ENCODE data around the gene UXS1. TPM values are rescaled to one million over a fixed set of nuclear protein-coding genes. Genes with fewer than 3 reads are reported as not detected.

UXS1 gene
- total and polyA plus RNA-seq, 7 donors, result 8.4 to 59.8 (median 21.3) TPM

DNA sequence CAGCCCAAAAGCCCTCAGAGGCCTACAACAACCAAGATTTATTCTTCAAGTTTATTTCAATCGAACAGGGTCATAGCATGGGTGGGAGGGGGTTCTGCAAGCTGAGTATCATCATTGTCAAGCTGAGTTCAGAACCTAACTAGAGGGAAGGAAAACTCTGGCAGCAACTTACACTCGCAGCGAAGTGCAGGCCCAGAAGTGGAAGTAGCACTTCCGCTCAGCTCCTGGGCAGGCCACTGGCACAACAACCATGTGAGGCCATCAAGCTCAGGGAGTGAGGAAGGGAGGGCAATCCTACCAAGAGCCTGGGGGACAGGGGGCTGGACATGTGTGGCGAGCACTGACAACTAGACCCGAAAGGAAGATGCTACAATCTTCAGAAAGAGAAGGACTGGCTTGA lies 4.8 kb downstream of the UXS1 start:
- TF ChIP-seq POLR2AphosphoS5 (IDR thresholded peaks at IDR 0.05) (no peak), EP300 (IDR thresholded peaks at IDR 0.05) (no peak), POLR2A (IDR thresholded peaks at IDR 0.05) (no peak)
- TF ChIP-seq, protein P1, sequence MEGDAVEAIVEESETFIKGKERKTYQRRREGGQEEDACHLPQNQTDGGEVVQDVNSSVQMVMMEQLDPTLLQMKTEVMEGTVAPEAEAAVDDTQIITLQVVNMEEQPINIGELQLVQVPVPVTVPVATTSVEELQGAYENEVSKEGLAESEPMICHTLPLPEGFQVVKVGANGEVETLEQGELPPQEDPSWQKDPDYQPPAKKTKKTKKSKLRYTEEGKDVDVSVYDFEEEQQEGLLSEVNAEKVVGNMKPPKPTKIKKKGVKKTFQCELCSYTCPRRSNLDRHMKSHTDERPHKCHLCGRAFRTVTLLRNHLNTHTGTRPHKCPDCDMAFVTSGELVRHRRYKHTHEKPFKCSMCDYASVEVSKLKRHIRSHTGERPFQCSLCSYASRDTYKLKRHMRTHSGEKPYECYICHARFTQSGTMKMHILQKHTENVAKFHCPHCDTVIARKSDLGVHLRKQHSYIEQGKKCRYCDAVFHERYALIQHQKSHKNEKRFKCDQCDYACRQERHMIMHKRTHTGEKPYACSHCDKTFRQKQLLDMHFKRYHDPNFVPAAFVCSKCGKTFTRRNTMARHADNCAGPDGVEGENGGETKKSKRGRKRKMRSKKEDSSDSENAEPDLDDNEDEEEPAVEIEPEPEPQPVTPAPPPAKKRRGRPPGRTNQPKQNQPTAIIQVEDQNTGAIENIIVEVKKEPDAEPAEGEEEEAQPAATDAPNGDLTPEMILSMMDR (IDR thresholded peaks at IDR 0.05), result no peak
- Histone ChIP-seq H3K36me3 (no peaks in the 10 kb centered on the region), H3K9me3 (no peaks in the 10 kb centered on the region), H3K4me3 (no peak overlapping the region), H3K27ac (no peak overlapping the region), H3K4me1 (peaks cover 0 to 30% (median 15%) of the 10 kb centered on the region in 4 donors), H3K27me3 (no peaks in the 10 kb centered on the region)
- no peak for DNase-seq
- 73 to 90% methylated on average over 6 of the region's 6 CpGs for WGBS, 2 donors
- intact Hi-C loops (cut with DNase I), result no loop called here

DNA sequence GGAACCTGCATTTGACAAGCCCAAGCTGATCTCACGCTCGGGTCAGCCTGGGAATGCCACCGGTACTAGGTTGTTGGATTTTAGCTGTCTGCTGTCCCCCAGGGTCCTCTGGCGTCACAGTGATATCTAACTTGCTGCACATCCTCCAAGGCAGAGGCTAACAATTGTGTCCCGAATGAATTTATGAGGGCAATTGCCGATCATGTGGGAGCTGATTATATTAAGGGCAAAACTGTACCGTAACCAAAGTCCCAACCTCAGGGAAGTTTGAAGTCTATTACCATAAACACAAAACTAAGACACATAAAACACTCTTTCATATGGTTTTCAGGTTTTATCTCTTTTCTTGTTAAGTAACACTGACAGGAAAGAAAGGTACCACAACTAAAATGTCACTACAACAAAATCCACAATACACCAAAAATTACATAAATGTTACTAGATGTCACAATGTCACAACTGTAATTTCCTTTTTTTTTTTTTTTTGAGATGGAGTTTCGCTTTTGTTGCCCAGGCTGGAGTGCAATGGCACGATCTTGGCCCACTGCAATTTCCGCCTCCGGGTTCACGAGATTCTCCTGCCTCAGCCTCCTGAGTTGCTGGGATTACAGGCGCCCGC lies 6.7 kb downstream of the UXS1 start:
- TF ChIP-seq POLR2AphosphoS5 (IDR thresholded peaks at IDR 0.05), result no peak
- Histone ChIP-seq H3K36me3 (no peaks in the 10 kb centered on the region), H3K27ac (no peak overlapping the region), H3K27me3 (no peaks in the 10 kb centered on the region), H3K4me3 (no peak overlapping the region), H3K4me1 (peaks cover 0 to 32% (median 18%) of the 10 kb centered on the region in 4 donors), H3K9me3 (no peaks in the 10 kb centered on the region)
- intact Hi-C loops (cut with DNase I), result no loop called here
- 81 to 88% methylated on average over 14 of the region's 14 CpGs for WGBS, 2 donors
- no peak for DNase-seq

DNA sequence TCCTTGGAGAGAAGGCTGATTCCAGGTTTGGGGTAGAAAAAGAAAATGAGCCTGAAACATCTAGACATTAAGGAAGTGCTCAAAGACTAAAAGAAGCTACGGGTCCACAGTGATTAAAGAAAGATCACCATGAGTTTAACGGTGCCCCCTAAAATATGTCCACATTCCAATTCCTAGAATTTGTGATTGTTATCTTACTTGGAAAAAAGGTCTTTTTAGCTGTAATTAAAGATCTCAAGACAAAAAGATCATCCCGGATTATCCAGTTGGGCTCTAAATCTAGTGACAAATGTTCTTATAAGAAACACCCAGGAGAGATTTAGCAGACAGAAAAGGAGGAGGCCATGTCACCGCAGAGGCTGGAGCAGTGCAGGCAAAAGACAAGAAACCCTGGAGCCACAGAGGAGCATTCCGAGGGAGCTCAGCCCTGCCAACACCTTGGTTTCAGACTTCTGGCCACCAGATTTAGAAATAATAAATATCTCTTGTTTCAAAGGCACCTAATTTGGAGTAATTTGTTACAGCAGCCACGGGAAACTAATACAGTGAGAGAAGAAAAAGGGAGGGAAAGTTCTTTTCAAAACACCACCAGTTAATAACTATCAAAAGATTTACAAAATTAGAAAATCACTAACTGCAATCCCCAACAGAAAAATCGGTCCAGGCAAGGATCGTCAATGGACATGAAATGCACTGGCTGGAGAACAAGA lies 8.5 kb downstream of the UXS1 start:
- Histone ChIP-seq H3K36me3 (no peaks in the 10 kb centered on the region), H3K4me1 (peaks cover 0 to 24% (median 13%) of the 10 kb centered on the region in 4 donors), H3K9me3 (no peaks in the 10 kb centered on the region), H3K27me3 (no peaks in the 10 kb centered on the region), H3K27ac (no peak overlapping the region), H3K4me3 (no peak overlapping the region)
- no peak for DNase-seq
- intact Hi-C loops (cut with DNase I), result no loop called here
- WGBS, 2 donors, result 81 to 85% methylated on average over 8 of the region's 8 CpGs
- TF ChIP-seq EP300 (IDR thresholded peaks at IDR 0.05) (no peak), POLR2AphosphoS5 (IDR thresholded peaks at IDR 0.05) (no peak), POLR2A (IDR thresholded peaks at IDR 0.05) (no peak)

DNA sequence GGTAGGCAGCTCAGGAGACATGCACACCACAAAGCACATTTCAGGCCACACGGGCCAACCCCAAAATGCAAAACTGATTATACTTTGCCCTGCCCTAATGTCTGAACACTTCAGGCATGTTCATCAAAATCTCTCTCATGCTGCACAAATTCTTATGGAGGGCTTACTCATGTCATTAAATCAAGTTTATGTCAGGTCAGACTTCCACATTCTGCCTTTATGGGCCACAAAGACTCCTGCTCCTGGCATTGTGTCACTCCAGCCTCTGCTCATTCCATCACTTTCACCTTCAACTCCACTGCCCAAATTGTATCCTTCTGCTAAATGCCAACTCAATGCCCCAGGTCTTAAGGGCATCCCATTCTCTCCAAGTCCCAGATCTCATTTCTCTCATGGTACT lies 9.2 kb downstream of the UXS1 start:
- no peaks in the 10 kb centered on the region for H3K36me3 ChIP-seq
- intact Hi-C loops (cut with DNase I), result no loop called here
- peaks cover 0 to 23% (median 13%) of the 10 kb centered on the region in 4 donors for H3K4me1 ChIP-seq
- H3K27ac ChIP-seq, result no peak overlapping the region
- H3K4me3 ChIP-seq, result no peak overlapping the region
- WGBS, 2 donors, result 92 to 94% methylated on average over 1 of the region's 1 CpG
- H3K27me3 ChIP-seq, result no peaks in the 10 kb centered on the region
- TF ChIP-seq EP300 (IDR thresholded peaks at IDR 0.05) (no peak), POLR2A (IDR thresholded peaks at IDR 0.05) (no peak), POLR2AphosphoS5 (IDR thresholded peaks at IDR 0.05) (no peak)
- TF ChIP-seq, protein P1 (IDR thresholded peaks at IDR 0.05), result no peak
- DNase-seq, result no peak
- H3K9me3 ChIP-seq, result no peaks in the 10 kb centered on the region

DNA sequence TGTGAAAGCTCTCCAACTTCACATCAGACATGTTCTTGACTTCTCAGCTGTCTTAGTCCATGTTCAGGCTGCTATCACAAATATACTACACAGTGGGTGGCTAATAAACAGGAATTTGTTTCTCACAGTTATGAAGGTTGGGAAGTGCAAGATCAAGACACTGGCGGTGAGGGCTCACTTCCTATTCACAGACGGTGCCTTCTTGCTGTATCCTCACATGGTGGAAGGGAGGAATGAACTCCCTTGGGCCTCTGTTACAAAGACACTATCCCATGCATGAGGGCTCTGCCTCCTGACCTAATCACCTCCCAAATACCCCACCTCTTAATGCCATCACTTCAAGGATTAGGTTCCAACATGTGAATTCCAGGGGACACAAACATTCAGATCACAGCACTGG lies 9.7 kb downstream of the UXS1 start:
- H3K4me1 ChIP-seq, result peaks cover 0 to 23% (median 13%) of the 10 kb centered on the region in 4 donors
- no peaks in the 10 kb centered on the region for H3K36me3 ChIP-seq
- 58 to 84% methylated on average over 2 of the region's 2 CpGs for WGBS, 2 donors
- no peak for DNase-seq
- no peak for TF ChIP-seq EP300 (IDR thresholded peaks at IDR 0.05)
- TF ChIP-seq POLR2A (IDR thresholded peaks at IDR 0.05), result no peak
- no peak for TF ChIP-seq POLR2AphosphoS5 (IDR thresholded peaks at IDR 0.05)
- TF ChIP-seq, protein P1 (IDR thresholded peaks at IDR 0.05), result no peak
- no peak overlapping the region for H3K4me3 ChIP-seq
- intact Hi-C loops (cut with DNase I), result no loop called here
- H3K27ac ChIP-seq, result no peak overlapping the region
- no peaks in the 10 kb centered on the region for H3K27me3 ChIP-seq
- H3K9me3 ChIP-seq, result no peaks in the 10 kb centered on the region

Data from sigmoid colon (tissue), 7 donors.